ENCODE measurements around the gene CARS1. TPM values are rescaled to one million over a fixed set of nuclear protein-coding genes. Genes with fewer than 3 reads are reported as not detected.

The CARS1 gene
- total RNA-seq, 4 donors from 2014 or later, result 40.6 to 69.7 (median 57.8) TPM

DNA sequence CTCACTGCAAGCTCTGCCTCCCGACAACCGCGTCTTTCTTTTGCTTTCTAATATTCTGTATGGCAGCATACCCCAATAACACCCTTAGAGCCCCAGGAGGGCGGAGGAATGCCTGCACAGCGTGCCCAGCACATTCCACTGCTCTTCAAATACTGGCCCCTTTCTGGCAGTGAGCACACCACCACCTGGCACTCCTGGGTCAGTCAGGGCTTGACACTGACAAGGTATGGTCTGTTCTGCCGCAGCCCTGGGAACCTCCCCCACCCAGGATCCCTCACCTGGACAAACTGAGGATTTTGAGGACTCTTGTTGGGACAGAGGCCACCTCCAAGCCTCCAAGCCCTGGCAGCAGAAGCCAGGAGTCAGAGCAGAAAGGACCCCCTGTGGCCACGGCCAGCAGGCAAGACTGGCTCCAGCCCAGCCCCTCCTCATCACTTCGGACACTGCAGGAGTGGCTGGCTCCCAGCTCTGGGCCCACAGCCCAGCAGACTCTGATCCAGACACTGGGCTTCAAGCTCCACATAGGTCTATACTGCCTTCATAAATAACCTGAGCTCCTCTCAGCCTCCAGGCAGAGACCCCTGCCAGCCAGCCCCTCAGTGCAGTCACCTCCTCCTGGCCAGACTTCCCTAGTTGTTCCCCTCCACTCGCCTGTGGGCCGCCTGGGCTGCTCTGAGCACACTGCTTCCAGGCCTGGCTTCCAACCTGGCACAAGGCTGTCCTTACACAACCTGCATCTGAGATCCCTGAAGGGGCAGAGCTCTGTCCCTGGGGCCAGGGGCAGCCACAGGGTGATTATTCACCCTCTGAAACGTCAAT is 14.5 kb downstream of the CARS1 start:
- ATAC-seq (ENCODE audit: low FRiP score) (no peak), DNase-seq (ENCODE audit: low spot score) (no peak)
- TF ChIP-seq, protein P1, sequence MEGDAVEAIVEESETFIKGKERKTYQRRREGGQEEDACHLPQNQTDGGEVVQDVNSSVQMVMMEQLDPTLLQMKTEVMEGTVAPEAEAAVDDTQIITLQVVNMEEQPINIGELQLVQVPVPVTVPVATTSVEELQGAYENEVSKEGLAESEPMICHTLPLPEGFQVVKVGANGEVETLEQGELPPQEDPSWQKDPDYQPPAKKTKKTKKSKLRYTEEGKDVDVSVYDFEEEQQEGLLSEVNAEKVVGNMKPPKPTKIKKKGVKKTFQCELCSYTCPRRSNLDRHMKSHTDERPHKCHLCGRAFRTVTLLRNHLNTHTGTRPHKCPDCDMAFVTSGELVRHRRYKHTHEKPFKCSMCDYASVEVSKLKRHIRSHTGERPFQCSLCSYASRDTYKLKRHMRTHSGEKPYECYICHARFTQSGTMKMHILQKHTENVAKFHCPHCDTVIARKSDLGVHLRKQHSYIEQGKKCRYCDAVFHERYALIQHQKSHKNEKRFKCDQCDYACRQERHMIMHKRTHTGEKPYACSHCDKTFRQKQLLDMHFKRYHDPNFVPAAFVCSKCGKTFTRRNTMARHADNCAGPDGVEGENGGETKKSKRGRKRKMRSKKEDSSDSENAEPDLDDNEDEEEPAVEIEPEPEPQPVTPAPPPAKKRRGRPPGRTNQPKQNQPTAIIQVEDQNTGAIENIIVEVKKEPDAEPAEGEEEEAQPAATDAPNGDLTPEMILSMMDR (IDR thresholded peaks at IDR 0.05), result no peak

DNA sequence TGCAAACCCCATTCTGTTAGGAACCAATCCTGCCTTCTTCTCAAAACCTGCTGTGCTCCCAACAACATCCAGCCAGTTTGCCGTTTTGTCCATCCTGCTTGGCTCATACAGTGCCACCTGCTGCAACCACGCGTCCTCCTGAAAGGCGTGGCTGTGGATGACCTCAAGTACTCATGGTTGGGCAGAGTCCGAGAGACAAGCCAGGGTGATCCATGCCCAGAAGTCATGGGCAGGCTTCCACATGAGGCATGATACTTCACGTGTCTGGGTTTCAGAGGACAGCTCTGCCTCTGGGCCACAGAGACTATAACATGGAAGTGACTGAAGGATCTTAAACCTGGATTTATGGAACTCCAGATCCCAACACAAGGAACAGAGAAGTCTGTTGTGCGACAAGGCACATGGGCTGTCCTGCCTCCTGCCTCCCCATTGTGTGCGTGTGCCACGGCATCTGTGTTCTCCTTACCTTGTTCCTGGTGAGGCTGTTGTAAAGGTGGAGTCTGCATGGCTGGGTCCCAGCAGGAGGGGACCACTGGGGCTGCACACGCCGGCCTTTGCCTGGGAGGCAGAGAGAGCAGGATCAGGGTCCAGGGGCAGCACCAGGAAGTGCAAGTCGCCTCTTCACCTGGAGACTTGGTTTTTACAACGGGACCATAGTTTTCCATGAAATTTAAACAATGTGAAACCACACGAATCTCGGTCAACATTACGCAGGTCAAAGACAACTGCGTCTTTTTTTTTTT is 15.4 kb downstream of the CARS1 start:
- no peak for DNase-seq (ENCODE audit: low spot score)
- no peak for ATAC-seq (ENCODE audit: low FRiP score)
- TF ChIP-seq, protein P1 (IDR thresholded peaks at IDR 0.05), result no peak

DNA sequence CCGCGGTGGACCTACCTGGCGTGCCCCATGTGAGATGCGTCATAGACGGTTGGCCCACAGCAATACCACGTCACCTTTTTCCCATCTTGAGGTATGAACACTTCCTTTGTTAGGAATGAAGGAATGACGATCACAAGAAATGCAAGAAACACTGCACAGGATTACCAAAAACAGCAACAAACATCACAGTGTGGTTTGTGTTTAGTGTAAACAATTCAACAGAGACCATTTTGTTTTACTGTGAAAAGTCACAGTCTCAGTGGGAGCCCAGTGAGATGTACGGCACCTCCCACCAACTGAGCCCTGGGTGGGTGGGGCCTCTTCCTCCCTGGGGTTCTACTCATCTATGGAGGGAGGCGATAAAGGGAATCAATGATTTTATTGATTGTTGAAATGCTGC is 16.3 kb downstream of the CARS1 start:
- DNase-seq (ENCODE audit: low spot score) (no peak), ATAC-seq (ENCODE audit: low FRiP score) (no peak)
- TF ChIP-seq, protein P1 (IDR thresholded peaks at IDR 0.05), result no peak

DNA sequence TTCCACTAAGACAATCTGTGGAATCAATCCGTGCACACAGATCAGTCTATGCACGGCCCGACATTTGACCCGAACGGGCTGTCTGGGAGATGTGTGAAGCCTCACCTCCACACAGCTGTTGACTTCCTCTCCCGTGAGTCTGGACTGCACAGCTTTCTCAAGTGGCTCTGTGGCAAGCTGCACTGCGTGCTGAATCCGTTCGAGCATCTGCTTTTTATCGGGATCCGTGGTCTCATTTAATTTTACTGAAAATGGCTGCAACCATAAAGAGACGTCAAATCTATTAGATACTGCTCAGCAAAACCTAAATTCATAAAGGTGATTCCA is 19.3 kb downstream of the CARS1 start:
- DNase-seq (ENCODE audit: low spot score) (no peak), ATAC-seq (ENCODE audit: low FRiP score) (no peak)
- TF ChIP-seq, protein P1 (IDR thresholded peaks at IDR 0.05), result no peak

DNA sequence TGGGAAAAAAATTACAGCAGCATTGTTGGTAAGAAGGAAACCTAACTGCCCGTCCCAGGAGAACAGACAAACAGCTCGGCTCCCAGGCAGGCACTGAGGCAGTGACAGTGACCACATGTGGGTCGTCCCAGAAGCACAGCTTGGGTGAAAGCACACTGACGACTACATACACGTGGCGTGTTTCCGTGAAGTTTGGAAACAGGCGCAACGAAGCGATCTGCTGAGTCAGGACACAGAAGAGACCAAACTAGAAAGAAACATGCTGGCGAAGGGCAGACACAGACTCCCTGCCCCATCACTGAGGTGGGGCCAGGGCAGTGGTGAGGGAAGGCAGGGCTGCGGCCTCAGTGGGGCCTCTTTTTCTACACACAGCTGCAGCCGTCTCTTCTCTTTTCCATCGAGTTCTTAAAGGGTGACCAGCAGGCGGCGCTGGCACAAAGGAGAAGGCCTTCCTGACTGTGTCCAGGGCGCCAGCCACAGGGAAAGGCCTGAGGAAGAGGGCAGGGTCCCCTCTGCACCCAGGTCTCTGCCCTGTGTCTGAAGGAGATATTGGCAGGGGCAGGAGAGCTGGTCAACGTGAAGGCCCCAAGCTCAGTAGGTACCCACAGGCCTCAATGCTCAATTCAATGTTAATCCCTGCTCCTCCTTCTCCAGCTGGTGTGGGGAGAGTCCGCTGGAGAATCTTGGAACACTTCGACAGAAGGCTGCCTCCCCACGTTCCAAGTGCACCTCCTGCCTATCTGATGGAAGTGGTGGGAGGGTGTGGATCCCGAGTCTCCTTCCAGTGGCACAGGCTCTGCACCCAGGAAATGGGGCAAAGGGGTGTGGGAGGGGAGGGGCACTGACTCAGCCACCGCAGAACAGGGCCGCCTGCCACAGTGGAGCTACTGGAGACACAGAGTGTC is 19.9 kb downstream of the CARS1 start:
- ATAC-seq (ENCODE audit: low FRiP score), result peak; percentile 80
- peak; percentile 89 for DNase-seq (ENCODE audit: low spot score)
- TF ChIP-seq, protein P1 (IDR thresholded peaks at IDR 0.05), result peak in 1 of 3 donors; percentile 76

DNA sequence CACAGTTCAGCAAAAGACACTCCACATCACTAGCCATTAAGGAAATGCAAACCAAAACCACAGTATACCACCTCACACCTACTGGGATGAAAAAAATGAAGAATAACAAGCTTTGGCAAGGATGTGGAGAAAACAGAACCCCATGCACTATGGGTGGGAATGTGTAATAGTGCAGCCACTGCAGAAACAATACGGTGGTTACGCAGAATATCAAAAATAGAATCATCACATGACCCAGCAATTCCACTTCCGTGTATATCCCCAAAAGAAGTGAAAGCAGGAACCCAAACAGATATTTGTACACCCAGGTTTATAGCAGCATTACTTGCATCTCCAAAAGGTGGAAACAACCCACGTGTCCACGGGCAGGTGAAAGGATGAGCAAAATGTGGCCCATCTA is 20.8 kb downstream of the CARS1 start:
- ATAC-seq (ENCODE audit: low FRiP score) (peak; percentile 24), DNase-seq (ENCODE audit: low spot score) (no peak)
- TF ChIP-seq, protein P1 (IDR thresholded peaks at IDR 0.05), result no peak
